ENCODE measurements around the gene MRPS10.

GRCh38 chr6:42182101-42182500, 35.6 kb downstream of the MRPS10 start:
- TF ChIP-seq, protein P1, sequence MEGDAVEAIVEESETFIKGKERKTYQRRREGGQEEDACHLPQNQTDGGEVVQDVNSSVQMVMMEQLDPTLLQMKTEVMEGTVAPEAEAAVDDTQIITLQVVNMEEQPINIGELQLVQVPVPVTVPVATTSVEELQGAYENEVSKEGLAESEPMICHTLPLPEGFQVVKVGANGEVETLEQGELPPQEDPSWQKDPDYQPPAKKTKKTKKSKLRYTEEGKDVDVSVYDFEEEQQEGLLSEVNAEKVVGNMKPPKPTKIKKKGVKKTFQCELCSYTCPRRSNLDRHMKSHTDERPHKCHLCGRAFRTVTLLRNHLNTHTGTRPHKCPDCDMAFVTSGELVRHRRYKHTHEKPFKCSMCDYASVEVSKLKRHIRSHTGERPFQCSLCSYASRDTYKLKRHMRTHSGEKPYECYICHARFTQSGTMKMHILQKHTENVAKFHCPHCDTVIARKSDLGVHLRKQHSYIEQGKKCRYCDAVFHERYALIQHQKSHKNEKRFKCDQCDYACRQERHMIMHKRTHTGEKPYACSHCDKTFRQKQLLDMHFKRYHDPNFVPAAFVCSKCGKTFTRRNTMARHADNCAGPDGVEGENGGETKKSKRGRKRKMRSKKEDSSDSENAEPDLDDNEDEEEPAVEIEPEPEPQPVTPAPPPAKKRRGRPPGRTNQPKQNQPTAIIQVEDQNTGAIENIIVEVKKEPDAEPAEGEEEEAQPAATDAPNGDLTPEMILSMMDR (IDR thresholded peaks at IDR 0.05), result no peak
- TF ChIP-seq EZH2 (IDR thresholded peaks at IDR 0.05; ENCODE audit: borderline replicate concordance, insufficient read depth, low read depth, low read length, poor library complexity, severe bottlenecking), result no peak
